Testis (tissue), 3 donors: ENCODE data around the gene DISC1. TPM values are rescaled to one million over a fixed set of nuclear protein-coding genes. Genes with fewer than 3 reads are reported as not detected.

Source experiments
- DNase-seq: peaks from one replicate; pipeline ENCODE4 v3.0.0-alpha.2; 2019
- H3K27ac ChIP-seq, 2 donors: fragments of 200-600 bp; sonication (generic); one replicate each; pipeline ENCODE4 v1.5.1; 2019
- H3K27me3 ChIP-seq: fragments of 200-600 bp; sonication (generic); one replicate; pipeline ENCODE4 v1.5.1; 2019
- H3K36me3 ChIP-seq: fragments of 200-600 bp; sonication (generic); one replicate; pipeline ENCODE4 v1.5.1; 2017; ENCODE audit warnings: low read depth; ENCODE audit errors: missing control alignments
- H3K4me1 ChIP-seq: fragments of 200-600 bp; sonication (generic); one replicate; pipeline ENCODE4 v1.5.1; 2019
- H3K4me3 ChIP-seq, 2 donors: fragments of 200-600 bp; sonication (generic); one replicate each; pipeline ENCODE4 v1.5.1; 2017 to 2019
- H3K9me3 ChIP-seq: fragments of 200-600 bp; sonication (generic); one replicate; pipeline ENCODE4 v1.5.1; 2017
- POLR2A ChIP-seq: fragments of 450-650 bp; IDR thresholded peaks from one replicate; pipeline ENCODE4 v1.6.1; 2017; ENCODE audit warnings: antibody characterized with exemption, mild to moderate bottlenecking, moderate library complexity
- WGBS, 2 donors: methylation state at CpG; one replicate each; pipeline ENCODE4 v1.1.5; 2018; 5-methylcytosine and 5-hydroxymethylcytosine counted together
- intact Hi-C: fragments of 100-400 bp; cut with DNase I; formaldehyde crosslinking; loops from one replicate; pipeline ENCODE4 v1.15.1; 2023; ENCODE audit warnings: low total_unique reads
- polyA plus RNA-seq: library from polyadenylated mRNA; stranded (reverse); fragments of 350-450 nt; fragmentation: Illumina TruSeq; extraction: RNeasy Lipid Tissue Mini Kit (QIAGEN cat#74804); gene quantifications from one replicate; pipeline ENCODE4 v1.2.3, GENCODE V29; 2014; ENCODE audit warnings: low read depth, low replicate concordance; ENCODE audit not compliant: insufficient read depth
- total RNA-seq, 2 donors: library from RNA; depleted of rRNA; stranded (reverse); fragments of >200 nt; gene quantifications; one replicate each; pipeline ENCODE4 v1.2.3, GENCODE V29; 2016
- TF ChIP-seq, protein P1 (sequence below), 3 experiments: fragments of 450-650 bp in 2 of 3; fragments of 200-600 bp in 1 of 3; sonication (generic) in 1 of 3; IDR thresholded peaks; one replicate each; pipeline ENCODE4 v1.5.1; 2016 to 2019; ENCODE audit warnings: antibody characterized with exemption in 3 of 3, mild to moderate bottlenecking in 2 of 3, moderate library complexity in 1 of 3

Gene DISC1
- total and polyA plus RNA-seq, 3 donors from 2014 or later = 1.8 to 6.8 (median 5.7) TPM

DNA sequence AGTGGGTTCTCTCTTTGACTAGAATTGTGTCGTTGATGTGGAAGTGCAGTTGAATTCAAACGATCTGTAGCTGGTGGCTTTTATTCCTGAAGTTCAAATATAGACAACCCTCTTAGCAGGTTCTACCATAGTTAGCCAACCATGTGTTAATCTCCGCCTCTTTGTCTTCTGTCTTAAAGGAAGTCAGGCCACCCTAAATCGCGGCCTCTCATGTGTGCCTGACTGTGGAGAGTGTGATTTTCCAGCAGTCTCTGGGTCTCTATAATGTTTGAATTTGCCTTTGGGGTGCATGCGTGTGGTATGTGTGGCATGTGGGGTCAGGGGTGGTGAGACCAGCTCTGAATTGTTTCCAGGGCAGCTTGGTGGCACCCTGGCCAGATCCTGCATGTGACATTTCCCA lies 244.9 kb downstream of the DISC1 start:
- H3K36me3 ChIP-seq = no peaks in the 10 kb centered on the region
- H3K27me3 ChIP-seq = no peaks in the 10 kb centered on the region
- H3K4me1 ChIP-seq = peaks cover 5% of the 10 kb centered on the region
- no peak for DNase-seq
- H3K27ac ChIP-seq = no peak overlapping the region
- H3K9me3 ChIP-seq = no peaks in the 10 kb centered on the region
- no peak overlapping the region for H3K4me3 ChIP-seq
- WGBS, 2 donors = 95 to 96% methylated on average over 6 of the region's 6 CpGs
- TF ChIP-seq, protein P1, sequence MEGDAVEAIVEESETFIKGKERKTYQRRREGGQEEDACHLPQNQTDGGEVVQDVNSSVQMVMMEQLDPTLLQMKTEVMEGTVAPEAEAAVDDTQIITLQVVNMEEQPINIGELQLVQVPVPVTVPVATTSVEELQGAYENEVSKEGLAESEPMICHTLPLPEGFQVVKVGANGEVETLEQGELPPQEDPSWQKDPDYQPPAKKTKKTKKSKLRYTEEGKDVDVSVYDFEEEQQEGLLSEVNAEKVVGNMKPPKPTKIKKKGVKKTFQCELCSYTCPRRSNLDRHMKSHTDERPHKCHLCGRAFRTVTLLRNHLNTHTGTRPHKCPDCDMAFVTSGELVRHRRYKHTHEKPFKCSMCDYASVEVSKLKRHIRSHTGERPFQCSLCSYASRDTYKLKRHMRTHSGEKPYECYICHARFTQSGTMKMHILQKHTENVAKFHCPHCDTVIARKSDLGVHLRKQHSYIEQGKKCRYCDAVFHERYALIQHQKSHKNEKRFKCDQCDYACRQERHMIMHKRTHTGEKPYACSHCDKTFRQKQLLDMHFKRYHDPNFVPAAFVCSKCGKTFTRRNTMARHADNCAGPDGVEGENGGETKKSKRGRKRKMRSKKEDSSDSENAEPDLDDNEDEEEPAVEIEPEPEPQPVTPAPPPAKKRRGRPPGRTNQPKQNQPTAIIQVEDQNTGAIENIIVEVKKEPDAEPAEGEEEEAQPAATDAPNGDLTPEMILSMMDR (IDR thresholded peaks at IDR 0.05) = no peak
- TF ChIP-seq POLR2A = no peak
- intact Hi-C loops = no loop called here

- WGBS, 2 donors = 84 to 97% methylated on average over 5 of the region's 5 CpGs
- H3K27me3 ChIP-seq = no peaks in the 10 kb centered on the region
- H3K4me1 ChIP-seq = peaks cover 5% of the 10 kb centered on the region
- H3K36me3 ChIP-seq = no peaks in the 10 kb centered on the region
- no peak for DNase-seq
- H3K9me3 ChIP-seq = no peaks in the 10 kb centered on the region
- TF ChIP-seq POLR2A = no peak
- TF ChIP-seq, protein P1 (IDR thresholded peaks at IDR 0.05) = no peak
- intact Hi-C loops = no loop called here
- H3K27ac ChIP-seq = no peak overlapping the region
- H3K4me3 ChIP-seq = no peak overlapping the region
Observed at GRCh38 chr1:231871878-231872277, 245.3 kb downstream of the DISC1 start.

GRCh38 chr1:231872461-231872910 lies 245.9 kb downstream of the DISC1 start:
- DNase-seq = no peak
- H3K4me3 ChIP-seq = no peak overlapping the region
- WGBS, 2 donors = 90 to 93% methylated on average over 1 of the region's 1 CpG
- H3K9me3 ChIP-seq = no peaks in the 10 kb centered on the region
- no peaks in the 10 kb centered on the region for H3K36me3 ChIP-seq
- no peaks in the 10 kb centered on the region for H3K27me3 ChIP-seq
- H3K27ac ChIP-seq = no peak overlapping the region
- intact Hi-C loops = no loop called here
- H3K4me1 ChIP-seq = peaks cover 5% of the 10 kb centered on the region
- no peak for TF ChIP-seq POLR2A
- TF ChIP-seq, protein P1 (IDR thresholded peaks at IDR 0.05) = no peak

GRCh38 chr1:231878737-231879136 lies 252.1 kb downstream of the DISC1 start:
- H3K36me3 ChIP-seq = no peaks in the 10 kb centered on the region
- TF ChIP-seq, protein P1 (IDR thresholded peaks at IDR 0.05) = no peak
- TF ChIP-seq POLR2A = no peak
- H3K27me3 ChIP-seq = no peaks in the 10 kb centered on the region
- no peaks in the 10 kb centered on the region for H3K9me3 ChIP-seq
- intact Hi-C loops = no loop called here
- H3K27ac ChIP-seq = no peak overlapping the region
- WGBS, 2 donors = 82 to 89% methylated on average over 1 of the region's 1 CpG
- no peaks in the 10 kb centered on the region for H3K4me1 ChIP-seq
- DNase-seq = no peak
- no peak overlapping the region for H3K4me3 ChIP-seq

GRCh38 chr1:231879296-231879695 lies 252.7 kb downstream of the DISC1 start:
- H3K27ac ChIP-seq = no peak overlapping the region
- intact Hi-C loops = no loop called here
- no peaks in the 10 kb centered on the region for H3K4me1 ChIP-seq
- DNase-seq = no peak
- H3K9me3 ChIP-seq = no peaks in the 10 kb centered on the region
- no peaks in the 10 kb centered on the region for H3K27me3 ChIP-seq
- H3K36me3 ChIP-seq = no peaks in the 10 kb centered on the region
- 67 to 79% methylated on average over 1 of the region's 1 CpG for WGBS, 2 donors
- no peak overlapping the region for H3K4me3 ChIP-seq
- TF ChIP-seq POLR2A = no peak
- TF ChIP-seq, protein P1 (IDR thresholded peaks at IDR 0.05) = no peak
